ENCODE results near the gene DCXR. TPM values are rescaled to one million over a fixed set of nuclear protein-coding genes. Genes with fewer than 3 reads are reported as not detected.

DCXR gene
- total and polyA plus RNA-seq, 2 of the 13 experiments (the other 11 are each of a cell fraction or from before 2014, with no cell fraction given): 287 to 311 TPM

DNA sequence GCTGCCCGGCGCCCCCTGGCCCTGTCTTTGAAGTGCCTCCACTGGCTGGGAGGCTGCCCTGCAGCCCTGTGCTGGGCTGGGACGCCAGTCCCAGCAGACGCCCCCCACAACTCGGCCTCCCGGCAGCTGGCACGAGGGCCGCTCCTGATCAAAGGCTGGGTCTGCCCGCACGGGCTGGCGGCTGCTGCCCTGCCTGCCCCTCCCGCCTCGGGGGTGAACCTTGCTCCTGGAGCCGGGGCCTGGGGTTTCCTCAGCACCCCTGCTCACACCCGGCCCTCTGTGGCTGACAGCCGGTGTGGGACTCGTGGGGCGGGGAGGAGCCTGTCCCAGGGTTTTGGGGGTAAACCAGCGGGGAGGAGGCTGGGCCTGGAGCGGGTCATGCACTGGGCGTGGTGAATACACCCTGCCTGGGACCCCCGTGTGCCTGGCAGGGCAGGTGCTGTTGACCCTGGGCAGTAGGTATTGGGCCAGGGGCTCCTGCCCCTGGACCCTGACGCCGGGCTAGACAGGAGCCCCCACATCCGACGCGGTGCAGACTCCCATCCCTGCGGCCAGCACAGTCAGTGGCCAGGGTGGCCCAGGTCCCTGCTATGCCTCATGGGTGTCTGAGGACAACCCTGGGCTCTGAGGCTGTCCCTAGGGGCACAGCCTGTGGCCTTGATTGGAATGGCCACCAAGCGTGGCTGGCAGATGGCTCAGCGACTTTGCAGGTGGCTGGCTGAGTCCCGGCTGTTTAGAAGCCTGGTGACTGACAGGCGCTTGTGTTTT is 36.5 kb downstream of the DCXR start (continued):
- TF ChIP-seq, protein P1, sequence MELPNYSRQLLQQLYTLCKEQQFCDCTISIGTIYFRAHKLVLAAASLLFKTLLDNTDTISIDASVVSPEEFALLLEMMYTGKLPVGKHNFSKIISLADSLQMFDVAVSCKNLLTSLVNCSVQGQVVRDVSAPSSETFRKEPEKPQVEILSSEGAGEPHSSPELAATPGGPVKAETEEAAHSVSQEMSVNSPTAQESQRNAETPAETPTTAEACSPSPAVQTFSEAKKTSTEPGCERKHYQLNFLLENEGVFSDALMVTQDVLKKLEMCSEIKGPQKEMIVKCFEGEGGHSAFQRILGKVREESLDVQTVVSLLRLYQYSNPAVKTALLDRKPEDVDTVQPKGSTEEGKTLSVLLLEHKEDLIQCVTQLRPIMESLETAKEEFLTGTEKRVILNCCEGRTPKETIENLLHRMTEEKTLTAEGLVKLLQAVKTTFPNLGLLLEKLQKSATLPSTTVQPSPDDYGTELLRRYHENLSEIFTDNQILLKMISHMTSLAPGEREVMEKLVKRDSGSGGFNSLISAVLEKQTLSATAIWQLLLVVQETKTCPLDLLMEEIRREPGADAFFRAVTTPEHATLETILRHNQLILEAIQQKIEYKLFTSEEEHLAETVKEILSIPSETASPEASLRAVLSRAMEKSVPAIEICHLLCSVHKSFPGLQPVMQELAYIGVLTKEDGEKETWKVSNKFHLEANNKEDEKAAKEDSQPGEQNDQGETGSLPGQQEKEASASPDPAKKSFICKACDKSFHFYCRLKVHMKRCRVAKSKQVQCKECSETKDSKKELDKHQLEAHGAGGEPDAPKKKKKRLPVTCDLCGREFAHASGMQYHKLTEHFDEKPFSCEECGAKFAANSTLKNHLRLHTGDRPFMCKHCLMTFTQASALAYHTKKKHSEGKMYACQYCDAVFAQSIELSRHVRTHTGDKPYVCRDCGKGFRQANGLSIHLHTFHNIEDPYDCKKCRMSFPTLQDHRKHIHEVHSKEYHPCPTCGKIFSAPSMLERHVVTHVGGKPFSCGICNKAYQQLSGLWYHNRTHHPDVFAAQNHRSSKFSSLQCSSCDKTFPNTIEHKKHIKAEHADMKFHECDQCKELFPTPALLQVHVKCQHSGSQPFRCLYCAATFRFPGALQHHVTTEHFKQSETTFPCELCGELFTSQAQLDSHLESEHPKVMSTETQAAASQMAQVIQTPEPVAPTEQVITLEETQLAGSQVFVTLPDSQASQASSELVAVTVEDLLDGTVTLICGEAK (IDR thresholded peaks at IDR 0.05): no peak
- TF ChIP-seq, protein P1 (CRISPR knock-in tag; IDR thresholded peaks at IDR 0.05): peak; percentile 85
- TF ChIP-seq, protein P2, sequence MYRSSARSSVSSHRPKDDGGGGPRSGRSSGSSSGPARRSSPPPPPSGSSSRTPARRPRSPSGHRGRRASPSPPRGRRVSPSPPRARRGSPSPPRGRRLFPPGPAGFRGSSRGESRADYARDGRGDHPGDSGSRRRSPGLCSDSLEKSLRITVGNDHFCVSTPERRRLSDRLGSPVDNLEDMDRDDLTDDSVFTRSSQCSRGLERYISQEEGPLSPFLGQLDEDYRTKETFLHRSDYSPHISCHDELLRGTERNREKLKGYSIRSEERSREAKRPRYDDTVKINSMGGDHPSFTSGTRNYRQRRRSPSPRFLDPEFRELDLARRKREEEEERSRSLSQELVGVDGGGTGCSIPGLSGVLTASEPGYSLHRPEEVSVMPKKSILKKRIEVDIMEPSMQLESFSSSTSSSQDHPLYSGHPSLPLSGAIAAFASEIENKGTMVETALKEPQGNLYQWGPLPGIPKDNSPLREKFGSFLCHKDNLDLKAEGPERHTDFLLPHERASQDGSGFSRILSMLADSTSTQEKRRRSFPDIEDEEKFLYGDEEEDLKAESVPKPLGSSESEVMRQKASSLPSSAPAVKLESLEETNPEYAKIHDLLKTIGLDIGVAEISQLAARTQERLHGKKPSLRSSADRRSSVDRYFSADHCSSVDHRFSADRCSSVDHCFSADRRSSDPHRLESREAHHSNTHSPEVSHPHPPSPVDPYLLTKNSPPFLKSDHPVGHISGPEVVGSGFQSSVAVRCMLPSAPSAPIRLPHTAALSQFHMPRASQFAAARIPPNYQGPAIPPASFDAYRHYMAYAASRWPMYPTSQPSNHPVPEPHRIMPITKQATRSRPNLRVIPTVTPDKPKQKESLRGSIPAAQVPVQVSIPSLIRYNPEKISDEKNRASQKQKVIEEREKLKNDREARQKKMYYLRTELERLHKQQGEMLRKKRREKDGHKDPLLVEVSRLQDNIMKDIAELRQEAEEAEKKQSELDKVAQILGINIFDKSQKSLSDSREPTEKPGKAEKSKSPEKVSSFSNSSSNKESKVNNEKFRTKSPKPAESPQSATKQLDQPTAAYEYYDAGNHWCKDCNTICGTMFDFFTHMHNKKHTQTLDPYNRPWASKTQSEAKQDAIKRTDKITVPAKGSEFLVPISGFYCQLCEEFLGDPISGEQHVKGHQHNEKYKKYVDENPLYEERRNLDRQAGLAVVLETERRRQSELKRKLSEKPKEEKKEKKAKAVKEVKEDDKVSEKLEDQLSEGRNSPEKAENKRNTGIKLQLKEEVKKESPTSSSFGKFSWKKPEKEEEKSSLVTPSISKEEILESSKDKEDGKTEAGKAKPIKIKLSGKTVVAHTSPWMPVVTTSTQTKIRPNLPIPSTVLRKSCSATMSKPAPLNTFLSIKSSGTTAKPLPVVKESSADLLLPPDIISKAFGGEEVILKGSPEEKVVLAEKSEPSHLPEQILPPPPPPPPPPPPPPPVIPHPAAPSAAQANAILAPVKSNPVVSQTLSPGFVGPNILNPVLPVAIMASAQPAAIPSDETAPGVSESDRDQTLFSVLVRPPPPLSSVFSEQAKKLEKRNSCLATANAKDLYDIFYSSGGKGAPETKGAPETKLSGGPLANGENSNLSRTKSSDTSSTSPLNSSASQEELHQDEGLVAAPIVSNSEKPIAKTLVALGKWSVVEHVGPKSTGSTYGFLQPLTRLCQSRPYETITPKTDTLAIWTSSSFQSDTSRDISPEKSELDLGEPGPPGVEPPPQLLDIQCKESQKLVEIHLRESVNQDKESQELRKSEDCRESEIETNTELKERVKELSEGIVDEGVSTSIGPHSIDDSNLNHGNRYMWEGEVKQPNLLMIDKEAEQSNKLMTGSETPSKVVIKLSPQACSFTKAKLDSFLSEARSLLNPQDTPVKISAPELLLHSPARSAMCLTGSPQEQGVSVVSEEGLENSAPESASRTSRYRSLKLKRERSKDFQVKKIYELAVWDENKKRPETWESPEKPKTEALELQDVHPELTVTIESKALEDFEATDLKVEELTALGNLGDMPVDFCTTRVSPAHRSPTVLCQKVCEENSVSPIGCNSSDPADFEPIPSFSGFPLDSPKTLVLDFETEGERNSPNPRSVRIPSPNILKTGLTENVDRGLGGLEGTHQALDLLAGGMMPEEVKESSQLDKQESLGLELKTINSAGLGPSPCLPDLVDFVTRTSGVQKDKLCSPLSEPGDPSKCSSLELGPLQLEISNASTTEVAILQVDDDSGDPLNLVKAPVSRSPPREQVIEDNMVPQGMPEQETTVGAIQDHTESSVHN (CRISPR knock-in tag; IDR thresholded peaks at IDR 0.05): no peak
- TF ChIP-seq HOXA5 (CRISPR knock-in tag; IDR thresholded peaks at IDR 0.05) (peak; percentile 93), ZNF577 (CRISPR knock-in tag; IDR thresholded peaks at IDR 0.05; ENCODE audit: borderline replicate concordance, low read depth) (no peak), ZFP82 (CRISPR knock-in tag; IDR thresholded peaks at IDR 0.05; ENCODE audit: borderline replicate concordance) (no peak; the same call in 1 of the 2 replicates), NR2F1 (CRISPR knock-in tag; IDR thresholded peaks at IDR 0.05) (peak; percentile 66 to 83; a peak in 3 of 4 replicates)
- TF ChIP-seq, protein P3, sequence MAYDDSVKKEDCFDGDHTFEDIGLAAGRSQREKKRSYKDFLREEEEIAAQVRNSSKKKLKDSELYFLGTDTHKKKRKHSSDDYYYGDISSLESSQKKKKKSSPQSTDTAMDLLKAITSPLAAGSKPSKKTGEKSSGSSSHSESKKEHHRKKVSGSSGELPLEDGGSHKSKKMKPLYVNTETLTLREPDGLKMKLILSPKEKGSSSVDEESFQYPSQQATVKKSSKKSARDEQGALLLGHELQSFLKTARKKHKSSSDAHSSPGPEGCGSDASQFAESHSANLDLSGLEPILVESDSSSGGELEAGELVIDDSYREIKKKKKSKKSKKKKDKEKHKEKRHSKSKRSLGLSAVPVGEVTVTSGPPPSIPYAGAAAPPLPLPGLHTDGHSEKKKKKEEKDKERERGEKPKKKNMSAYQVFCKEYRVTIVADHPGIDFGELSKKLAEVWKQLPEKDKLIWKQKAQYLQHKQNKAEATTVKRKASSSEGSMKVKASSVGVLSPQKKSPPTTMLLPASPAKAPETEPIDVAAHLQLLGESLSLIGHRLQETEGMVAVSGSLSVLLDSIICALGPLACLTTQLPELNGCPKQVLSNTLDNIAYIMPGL (CRISPR knock-in tag; IDR thresholded peaks at IDR 0.05; ENCODE audit: borderline replicate concordance in 1 of 2, low read depth in 1 of 2): peak; percentile 74 to 86; a peak in 3 of 4 replicates
